HG03457 (cell line): ENCODE measurements around the gene AUNIP.

ENCODE experiments used
- ATAC-seq: cut with Tn5 transposase; IDR thresholded peaks from one replicate; pipeline ENCODE4 v1.9.1; 2021; ENCODE audit warnings: moderate number of reproducible peaks; ENCODE audit not compliant: unreplicated experiment

AUNIP gene

GRCh38 chr1:25832336-25833037, 26.8 kb downstream of the AUNIP start:
- ATAC-seq, result no peak

DNA sequence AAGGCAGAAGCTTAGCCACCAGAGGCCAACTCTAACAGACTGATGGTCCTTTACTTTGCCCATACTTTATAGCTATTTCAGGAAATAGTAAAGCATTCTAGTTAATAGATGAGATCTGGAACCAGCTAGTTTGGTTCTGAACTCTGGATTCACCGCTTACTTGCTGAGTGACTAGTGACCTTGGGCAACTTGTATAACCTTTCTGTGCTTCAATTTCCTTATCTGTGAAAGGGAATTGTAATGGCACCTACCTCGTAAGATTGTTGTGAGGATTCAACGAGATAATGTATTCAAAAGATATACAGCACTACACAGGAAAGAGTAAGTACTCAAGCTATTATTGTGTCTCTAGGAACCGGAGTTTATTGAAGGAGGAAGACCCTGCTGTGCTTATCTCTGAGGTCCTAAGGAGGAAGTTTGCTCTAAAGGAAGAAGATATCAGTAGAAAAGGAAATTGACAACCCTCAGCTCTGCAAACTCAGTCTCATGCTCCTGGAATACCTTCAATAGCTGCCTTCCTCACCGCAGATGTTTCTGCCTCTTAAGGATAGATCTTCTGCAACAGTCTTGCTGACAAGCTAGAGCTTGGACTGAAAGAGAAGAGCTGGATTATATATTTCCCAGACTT, 27.6 kb downstream of the AUNIP start:
- ATAC-seq, result no peak

- ATAC-seq, result no peak
Measured at GRCh38 chr1:25829046-25829445, 30.2 kb downstream of the AUNIP start.

DNA sequence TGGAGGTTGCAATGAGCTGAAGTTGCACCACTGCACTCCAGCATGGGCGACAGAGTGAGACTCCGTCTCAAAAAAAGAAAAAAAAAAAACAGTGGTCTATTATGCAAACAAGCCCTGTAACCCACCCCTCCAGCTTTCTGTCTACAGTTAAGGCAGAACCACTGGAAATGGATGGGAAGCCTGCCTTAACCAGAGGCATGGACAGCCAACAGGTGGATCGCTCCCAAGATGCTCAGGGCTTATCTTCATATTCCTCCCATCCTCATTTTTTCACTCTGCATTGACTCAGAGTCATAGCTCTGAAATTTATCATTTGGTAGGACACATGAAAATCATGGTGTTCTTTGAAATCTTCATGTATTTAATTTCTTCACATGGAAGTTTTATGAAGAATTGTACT, 30.8 kb downstream of the AUNIP start:
- no peak for ATAC-seq

DNA sequence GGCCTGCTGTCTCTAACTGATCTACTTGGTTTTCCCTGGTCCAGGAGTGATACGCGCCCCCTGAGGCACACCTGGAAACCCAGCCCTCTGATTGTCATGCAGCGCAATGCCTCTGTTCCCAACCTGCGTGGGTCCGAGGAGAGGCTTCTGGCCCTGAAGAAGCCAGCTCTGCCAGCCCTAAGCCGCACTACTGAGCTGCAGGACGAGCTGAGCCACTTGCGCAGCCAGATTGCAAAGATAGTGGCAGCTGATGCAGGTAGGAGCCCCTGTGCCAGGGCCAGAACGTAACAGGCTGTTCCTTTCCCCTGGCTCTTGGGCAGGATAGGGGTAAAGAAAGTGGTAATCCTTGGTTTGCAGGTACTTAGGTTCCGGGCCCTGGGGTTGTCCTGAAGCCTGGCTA, 32.7 kb downstream of the AUNIP start:
- no peak for ATAC-seq

DNA sequence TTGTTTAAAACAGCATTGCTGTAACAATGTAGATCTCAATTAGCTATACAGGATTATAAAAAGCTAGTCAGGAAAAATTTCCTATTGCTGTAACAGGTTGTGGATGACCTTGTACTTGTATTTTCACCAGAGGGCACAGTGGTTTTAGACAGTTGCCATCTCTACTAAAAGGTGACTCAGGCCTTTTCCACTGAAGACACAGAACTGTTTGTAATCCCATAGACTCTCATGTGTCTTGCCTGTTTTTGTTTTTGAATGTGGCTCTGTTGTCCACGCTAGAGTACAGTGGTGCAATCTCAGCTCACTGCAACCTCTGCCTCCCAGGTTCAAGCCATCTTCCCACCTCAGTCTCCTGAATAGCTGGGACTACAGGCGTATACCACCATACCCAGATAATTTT, 33.7 kb downstream of the AUNIP start:
- no peak for ATAC-seq

- ATAC-seq, result no peak
Measured at GRCh38 chr1:25821630-25822091, 37.6 kb downstream of the AUNIP start.

GRCh38 chr1:25821112-25821476, 38.2 kb downstream of the AUNIP start:
- no peak for ATAC-seq

GRCh38 chr1:25820247-25821111, 38.8 kb downstream of the AUNIP start:
- ATAC-seq, result no peak

DNA sequence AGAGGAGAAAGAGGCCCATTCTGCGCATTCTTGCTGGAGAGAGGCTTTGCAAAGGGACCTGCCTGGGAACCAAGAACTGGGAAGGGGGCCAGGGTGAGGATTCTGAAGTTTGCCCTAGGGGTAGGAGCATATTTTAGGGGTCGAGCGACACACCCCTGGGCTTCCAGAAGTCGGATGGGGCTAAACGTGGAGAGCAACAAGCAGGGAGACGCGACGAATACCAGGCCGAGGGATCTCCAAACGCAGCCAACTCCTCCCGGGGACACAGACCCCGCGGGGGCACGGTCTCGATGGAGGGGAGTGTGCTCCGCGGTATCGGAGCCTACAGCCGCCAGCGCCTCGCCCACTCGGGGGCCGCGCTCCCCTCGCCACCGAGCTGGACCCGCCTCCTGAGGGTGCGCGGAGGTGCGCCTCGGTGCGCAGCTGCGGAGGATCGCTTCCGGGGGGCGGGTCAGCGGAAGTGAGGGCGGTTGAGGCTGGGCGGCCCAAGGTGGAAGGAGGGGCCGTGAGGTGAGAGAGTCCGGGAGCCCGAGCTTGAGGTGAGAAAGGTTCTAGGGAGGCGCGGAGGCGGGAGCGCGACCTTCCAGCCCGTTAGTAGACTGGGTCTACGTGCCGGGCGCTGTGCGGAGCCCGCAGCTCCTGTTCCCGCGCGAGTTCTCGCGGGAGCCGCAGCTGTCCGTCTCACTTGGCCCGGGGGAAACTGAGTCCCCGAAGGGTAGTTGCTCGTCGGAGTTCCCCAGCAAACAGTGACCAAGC, 39.6 kb downstream of the AUNIP start, which contains the start of gene MTFR1L:
TSS of gene MTFR1L (plus strand) at position 464 of the 756 bp plus-strand sequence. CDS start 3,151 bp downstream, outside the sequence.
- peak; percentile 70 for ATAC-seq

GRCh38 chr1:25818569-25818968, 40.7 kb downstream of the AUNIP start:
- ATAC-seq, result no peak

DNA sequence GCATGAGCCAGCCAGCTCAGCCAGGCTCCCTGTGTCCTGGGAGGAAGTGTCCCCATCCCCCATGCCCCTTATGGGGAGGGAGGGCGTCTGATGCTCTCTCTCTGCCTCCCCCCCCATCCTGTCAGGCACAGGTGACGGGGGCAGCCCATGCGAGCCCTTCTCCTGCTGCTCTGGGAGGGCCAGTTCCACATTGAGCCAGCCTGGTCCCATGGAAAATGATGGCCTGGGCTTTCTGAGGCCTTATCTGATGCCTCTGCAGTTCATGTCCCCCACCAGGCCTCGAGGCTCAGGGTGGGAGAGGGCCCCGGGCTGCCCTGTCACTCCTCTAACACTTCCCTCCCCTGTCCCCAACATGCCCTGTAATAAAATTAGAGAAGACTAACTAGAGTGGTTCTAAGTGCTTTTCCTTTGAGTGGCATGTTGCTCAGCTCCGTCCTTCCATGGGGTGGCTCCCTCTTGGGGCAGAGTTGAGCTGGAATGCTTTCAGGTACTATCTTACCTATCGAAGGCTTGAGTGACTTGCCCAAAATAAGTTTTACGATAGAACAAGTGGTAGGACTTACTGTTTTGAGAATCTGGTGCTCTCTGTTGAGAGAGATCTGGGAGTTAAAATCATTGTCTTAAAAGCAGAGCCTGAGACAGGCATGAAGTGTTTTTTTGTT, 41.3 kb downstream of the AUNIP start:
- ATAC-seq, result no peak

DNA sequence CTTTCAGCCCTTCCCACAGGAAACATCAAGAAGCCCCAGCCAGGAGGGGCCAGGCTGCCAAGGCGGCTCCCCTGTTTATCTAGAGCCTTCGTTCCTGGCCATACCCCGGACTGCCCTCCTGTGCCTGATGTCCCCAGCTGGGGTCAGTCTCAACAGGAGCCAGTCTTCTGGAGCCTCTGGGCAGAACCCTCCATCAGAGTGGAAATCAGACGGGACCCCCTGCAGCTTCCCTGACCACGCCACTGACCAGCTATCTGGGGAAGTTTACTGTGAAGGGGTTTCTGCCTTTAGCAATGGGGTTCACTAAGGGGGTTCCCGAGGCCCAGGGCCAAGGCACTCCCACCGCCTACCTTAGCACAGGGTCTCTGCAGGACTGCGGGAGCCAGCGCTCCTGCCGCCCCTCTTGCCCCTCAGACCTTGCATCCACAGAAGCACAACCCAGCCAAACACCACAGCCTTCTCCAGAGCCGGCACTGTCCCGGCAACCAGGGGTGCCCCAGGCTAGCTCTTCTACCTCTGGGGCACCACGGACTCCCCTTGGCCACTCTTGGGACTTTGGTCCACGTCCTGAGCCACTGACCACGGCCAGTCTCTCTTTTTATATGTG, 43.0 kb downstream of the AUNIP start:
- no peak for ATAC-seq

- no peak for ATAC-seq
Measured at GRCh38 chr1:25815208-25816111, 43.8 kb downstream of the AUNIP start.

DNA sequence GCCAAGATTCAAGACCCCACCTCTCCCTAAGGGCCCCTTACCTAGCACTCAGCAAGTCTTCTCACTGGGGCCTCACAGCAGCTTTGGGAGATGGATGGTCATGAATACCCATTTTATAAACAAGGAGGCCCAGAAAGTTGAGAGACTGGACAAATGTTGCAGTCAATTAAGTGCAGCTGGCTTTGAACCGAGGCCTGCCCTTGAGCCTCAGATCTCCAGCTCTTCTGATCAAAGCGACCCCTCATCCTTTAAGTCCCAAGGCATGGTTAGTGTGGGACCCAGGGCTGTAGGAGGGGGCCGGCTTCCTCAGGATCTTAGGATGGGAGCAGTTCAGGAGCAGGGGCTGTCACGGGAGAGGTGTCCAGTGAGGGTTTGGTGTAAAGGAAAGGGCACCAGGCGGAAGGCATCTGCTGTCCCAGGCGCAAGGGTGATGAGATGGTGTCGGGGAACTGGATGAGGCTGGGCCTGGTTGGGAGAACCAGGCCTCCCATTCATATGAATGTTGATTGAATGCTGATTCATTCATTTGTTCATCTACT, 44.6 kb downstream of the AUNIP start:
- ATAC-seq, result no peak

DNA sequence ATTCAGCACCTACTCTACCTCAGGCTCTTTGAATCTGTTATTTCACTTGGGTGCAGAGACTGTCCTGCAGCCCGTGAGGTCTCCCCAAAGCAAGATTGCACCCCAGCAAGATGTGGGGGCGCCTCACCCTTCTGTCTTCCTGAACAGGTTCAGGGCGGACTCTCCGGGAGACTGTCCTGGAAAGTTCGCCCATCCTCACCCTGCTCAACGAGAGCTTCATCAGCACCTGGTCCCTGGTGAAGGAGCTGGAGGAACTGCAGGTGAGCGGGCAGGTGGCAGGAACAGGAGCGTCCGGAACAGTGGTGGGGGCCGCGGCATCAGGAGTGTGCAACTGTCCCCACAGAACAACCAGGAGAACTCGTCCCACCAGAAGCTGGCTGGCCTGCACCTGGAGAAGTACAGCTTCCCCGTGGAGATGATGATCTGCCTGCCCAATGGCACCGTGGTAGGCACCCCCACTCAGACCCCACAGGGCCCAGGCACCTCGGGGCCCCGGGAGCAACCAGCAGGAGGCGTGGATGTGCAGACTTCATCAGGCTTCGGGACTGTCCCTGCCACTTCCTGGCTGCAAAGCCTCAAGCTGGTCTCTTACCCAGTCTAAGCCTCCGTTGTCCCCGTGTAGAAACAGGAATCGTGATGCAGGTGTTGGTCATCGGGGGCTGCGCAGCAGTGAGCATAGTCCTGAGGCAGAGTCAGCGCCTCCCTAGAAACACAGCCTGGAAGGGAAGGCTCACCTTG, 45.4 kb downstream of the AUNIP start:
- ATAC-seq, result no peak

DNA sequence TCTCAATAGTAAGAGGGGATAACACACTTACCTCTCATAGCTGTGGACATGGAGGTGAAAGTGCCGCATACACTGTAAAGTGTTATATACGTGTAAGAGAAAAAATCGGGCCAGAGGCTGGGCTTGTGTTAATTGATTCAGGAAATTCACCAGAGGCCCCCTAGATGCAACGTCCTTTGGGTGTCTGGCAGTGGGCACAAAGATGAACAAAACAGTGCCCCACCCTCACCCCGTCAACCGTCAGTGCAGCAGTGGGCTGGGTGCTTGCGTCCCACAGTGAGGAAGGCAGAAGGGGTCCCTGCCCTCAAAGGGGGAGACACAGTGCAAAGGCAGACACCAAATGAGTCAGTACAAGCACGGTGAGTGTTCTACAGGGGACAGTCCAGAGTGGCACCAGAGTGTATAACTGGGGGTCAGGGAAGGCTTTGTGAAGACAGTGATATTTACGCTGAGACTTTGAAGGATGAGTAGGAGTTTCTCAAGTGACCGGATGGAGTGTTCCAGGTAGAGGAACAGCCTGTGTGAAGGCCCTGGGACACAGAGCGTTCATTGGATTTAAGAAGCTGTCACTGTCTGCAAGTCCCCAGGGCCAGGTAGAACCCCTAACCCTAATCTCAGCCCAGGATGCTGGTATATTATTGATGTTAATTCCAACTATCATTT, 46.1 kb downstream of the AUNIP start:
- no peak for ATAC-seq
